NB4 (cell line): ENCODE data around the gene ASB5.

Experiments
- CTCF ChIP-seq: IDR thresholded peaks from one replicate; pipeline ENCODE4 v1.5.1; 2012; ENCODE audit warnings: low read depth, low read length
- POLR2A ChIP-seq: IDR thresholded peaks from 2 replicates; pipeline ENCODE4 v1.6.1; 2011; ENCODE audit warnings: mild to moderate bottlenecking; ENCODE audit not compliant: insufficient read length; ENCODE audit errors: extremely low read depth

GRCh38 chr4:176261481-176261880 lies 7.5 kb downstream of the ASB5 start:
- TF ChIP-seq POLR2A = no peak
- no peak for TF ChIP-seq CTCF
